Neural cell (in vitro differentiated cells): Measurements from ENCODE around the gene SDK1. TPM values are rescaled to one million over a fixed set of nuclear protein-coding genes. Genes with fewer than 3 reads are reported as not detected.

Source experiments
- H2AFZ ChIP-seq: fragments of 200-600, 300-800 bp; sonication (generic), shearing (Covaris generic); 2 replicates; pipeline ENCODE4 v1.6.0; 2014; ENCODE audit warnings: low read depth, mild to moderate bottlenecking, antibody characterized with exemption, low read length, moderate library complexity
- H3F3A ChIP-seq: fragments of 200-600 bp; shearing (Covaris generic); 2 replicates; pipeline ENCODE4 v1.6.1; 2016; ENCODE audit warnings: mild to moderate bottlenecking, moderate library complexity, mixed read lengths, antibody characterized with exemption, low read length; ENCODE audit not compliant: insufficient read depth, poor library complexity, severe bottlenecking
- H3K27ac ChIP-seq: fragments of 200-600, 300-800 bp; sonication (generic), shearing (Covaris generic); 2 replicates; pipeline ENCODE4 v1.5.1; 2014; ENCODE audit warnings: mild to moderate bottlenecking, low read length, moderate library complexity
- H3K27me3 ChIP-seq: fragments of 300-800, 200-600 bp; sonication (generic), shearing (Covaris generic); 2 replicates; pipeline ENCODE4 v1.6.0; 2014; ENCODE audit warnings: mild to moderate bottlenecking, low read depth, low read length, moderate library complexity; ENCODE audit not compliant: insufficient read depth
- H3K36me3 ChIP-seq: fragments of 300-800, 200-600 bp; sonication (generic), shearing (Covaris generic); 2 replicates; pipeline ENCODE4 v1.5.1; 2014; ENCODE audit warnings: mild to moderate bottlenecking, antibody characterized with exemption, low read length, moderate library complexity; ENCODE audit not compliant: insufficient read depth
- H3K4me2 ChIP-seq: fragments of 300-800, 200-600 bp; sonication (generic), shearing (Covaris generic); 2 replicates; pipeline ENCODE4 v1.6.0; 2014; ENCODE audit warnings: mild to moderate bottlenecking, low read length
- H3K4me3 ChIP-seq: fragments of 300-800, 200-600 bp; sonication (generic), shearing (Covaris generic); 2 replicates; pipeline ENCODE4 v1.5.1; 2014; ENCODE audit warnings: mild to moderate bottlenecking, low read length, moderate library complexity
- H3K79me2 ChIP-seq: fragments of 200-600 bp; shearing (Covaris generic); replicated peaks from 2 replicates; pipeline ENCODE4 v1.6.0; 2014; ENCODE audit warnings: mild to moderate bottlenecking, low read length, moderate library complexity; ENCODE audit not compliant: insufficient read depth
- H3K9ac ChIP-seq: fragments of 300-800, 200-600 bp; sonication (generic), shearing (Covaris generic); 2 replicates; pipeline ENCODE4 v1.6.1; 2016; ENCODE audit warnings: mild to moderate bottlenecking, low read length, mixed read lengths
- H3K9me2 ChIP-seq: fragments of 200-600 bp; shearing (Covaris generic); 2 replicates; pipeline ENCODE4 v1.6.1; 2016; ENCODE audit warnings: mild to moderate bottlenecking, low read length, mixed read lengths; ENCODE audit not compliant: insufficient read depth
- H3K9me3 ChIP-seq: fragments of 200-600, 300-800 bp; sonication (generic), shearing (Covaris generic); 2 replicates; pipeline ENCODE4 v1.6.1; 2016; ENCODE audit warnings: mild to moderate bottlenecking, mixed run types, low read length, moderate library complexity, mixed read lengths
- H4K20me1 ChIP-seq: fragments of 200-600 bp; shearing (Covaris generic); 2 replicates; pipeline ENCODE4 v1.6.1; 2016; ENCODE audit warnings: mild to moderate bottlenecking, mixed run types; ENCODE audit not compliant: insufficient read depth
- CTCF ChIP-seq: fragments of 450-650 bp; IDR thresholded peaks from 2 replicates; pipeline ENCODE4 v1.5.1; 2014; ENCODE audit warnings: antibody characterized with exemption, mild to moderate bottlenecking, moderate library complexity; ENCODE audit not compliant: poor library complexity, severe bottlenecking
- EP300 ChIP-seq: fragments of 450-650 bp; conservative IDR thresholded peaks from 2 replicates; pipeline ENCODE4 v1.6.1; 2014; ENCODE audit warnings: antibody characterized with exemption, mild to moderate bottlenecking, moderate library complexity; ENCODE audit not compliant: poor library complexity, severe bottlenecking
- EZH2 ChIP-seq: fragments of 200-600, 300-800 bp; shearing (Covaris generic), sonication (generic); IDR thresholded peaks from 2 replicates; pipeline ENCODE4 v1.6.1; 2014; ENCODE audit warnings: antibody characterized with exemption, low read length, borderline replicate concordance, mild to moderate bottlenecking; ENCODE audit not compliant: insufficient read depth, poor library complexity, severe bottlenecking
- MXI1 ChIP-seq: fragments of 450-650 bp; conservative IDR thresholded peaks from 2 replicates; pipeline ENCODE4 v1.6.1; 2014; ENCODE audit warnings: antibody characterized with exemption, mild to moderate bottlenecking; ENCODE audit not compliant: poor library complexity, severe bottlenecking
- POLR2AphosphoS5 ChIP-seq: IDR thresholded peaks from 2 replicates; pipeline ENCODE4 v1.6.1; 2012
- RAD21 ChIP-seq: fragments of 450-650 bp; conservative IDR thresholded peaks from 2 replicates; pipeline ENCODE4 v1.6.1; 2014; ENCODE audit warnings: antibody characterized with exemption, mild to moderate bottlenecking, moderate library complexity
- SMC3 ChIP-seq: fragments of 450-650 bp; conservative IDR thresholded peaks from 2 replicates; pipeline ENCODE4 v1.6.1; 2014; ENCODE audit warnings: antibody characterized with exemption, mild to moderate bottlenecking, moderate library complexity; ENCODE audit not compliant: poor library complexity
- TAF1 ChIP-seq: IDR thresholded peaks from 2 replicates; pipeline ENCODE4 v1.6.1; 2012; ENCODE audit warnings: low read depth
- polyA plus RNA-seq: library from polyadenylated mRNA; depleted of rRNA; stranded (reverse); fragments of >200 nt; gene quantifications from 2 replicates; pipeline ENCODE4 v1.2.3, GENCODE V29; 2014
- TF ChIP-seq, protein P1 (sequence below): IDR thresholded peaks from 2 replicates; pipeline ENCODE4 v1.6.1; 2012; ENCODE audit warnings: borderline replicate concordance

SDK1 gene
- polyA plus RNA-seq, 1 donor from 2014 or later, result 2.7 TPM

- no peak overlapping the region for H3K4me3 ChIP-seq
- TF ChIP-seq SMC3, result no peak
- no peak for TF ChIP-seq TAF1
- TF ChIP-seq RAD21, result no peak
- TF ChIP-seq, protein P1, sequence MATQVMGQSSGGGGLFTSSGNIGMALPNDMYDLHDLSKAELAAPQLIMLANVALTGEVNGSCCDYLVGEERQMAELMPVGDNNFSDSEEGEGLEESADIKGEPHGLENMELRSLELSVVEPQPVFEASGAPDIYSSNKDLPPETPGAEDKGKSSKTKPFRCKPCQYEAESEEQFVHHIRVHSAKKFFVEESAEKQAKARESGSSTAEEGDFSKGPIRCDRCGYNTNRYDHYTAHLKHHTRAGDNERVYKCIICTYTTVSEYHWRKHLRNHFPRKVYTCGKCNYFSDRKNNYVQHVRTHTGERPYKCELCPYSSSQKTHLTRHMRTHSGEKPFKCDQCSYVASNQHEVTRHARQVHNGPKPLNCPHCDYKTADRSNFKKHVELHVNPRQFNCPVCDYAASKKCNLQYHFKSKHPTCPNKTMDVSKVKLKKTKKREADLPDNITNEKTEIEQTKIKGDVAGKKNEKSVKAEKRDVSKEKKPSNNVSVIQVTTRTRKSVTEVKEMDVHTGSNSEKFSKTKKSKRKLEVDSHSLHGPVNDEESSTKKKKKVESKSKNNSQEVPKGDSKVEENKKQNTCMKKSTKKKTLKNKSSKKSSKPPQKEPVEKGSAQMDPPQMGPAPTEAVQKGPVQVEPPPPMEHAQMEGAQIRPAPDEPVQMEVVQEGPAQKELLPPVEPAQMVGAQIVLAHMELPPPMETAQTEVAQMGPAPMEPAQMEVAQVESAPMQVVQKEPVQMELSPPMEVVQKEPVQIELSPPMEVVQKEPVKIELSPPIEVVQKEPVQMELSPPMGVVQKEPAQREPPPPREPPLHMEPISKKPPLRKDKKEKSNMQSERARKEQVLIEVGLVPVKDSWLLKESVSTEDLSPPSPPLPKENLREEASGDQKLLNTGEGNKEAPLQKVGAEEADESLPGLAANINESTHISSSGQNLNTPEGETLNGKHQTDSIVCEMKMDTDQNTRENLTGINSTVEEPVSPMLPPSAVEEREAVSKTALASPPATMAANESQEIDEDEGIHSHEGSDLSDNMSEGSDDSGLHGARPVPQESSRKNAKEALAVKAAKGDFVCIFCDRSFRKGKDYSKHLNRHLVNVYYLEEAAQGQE, result no peak
- no peak for TF ChIP-seq EZH2
- no peak for TF ChIP-seq MXI1
- TF ChIP-seq EP300, result no peak
- no peak for TF ChIP-seq POLR2AphosphoS5
- TF ChIP-seq CTCF, result no peak
- no peaks in the 10 kb centered on the region for H3K36me3 ChIP-seq
- H3K27ac ChIP-seq, result no peak overlapping the region
- no peaks in the 10 kb centered on the region for H3K9me3 ChIP-seq
- no peaks in the 10 kb centered on the region for H3K9me2 ChIP-seq
- H4K20me1 ChIP-seq, result no peaks in the 10 kb centered on the region
- H2AFZ ChIP-seq, result no peak overlapping the region
- no peaks in the 10 kb centered on the region for H3F3A ChIP-seq
- no peak overlapping the region for H3K9ac ChIP-seq
- no peak overlapping the region for H3K4me2 ChIP-seq
- no peaks in the 10 kb centered on the region for H3K27me3 ChIP-seq
- H3K79me2 ChIP-seq, result no peaks in the 10 kb centered on the region
These were observed 674.3 kb downstream of the SDK1 start for GRCh38 chr7:3975371-3975770.

DNA sequence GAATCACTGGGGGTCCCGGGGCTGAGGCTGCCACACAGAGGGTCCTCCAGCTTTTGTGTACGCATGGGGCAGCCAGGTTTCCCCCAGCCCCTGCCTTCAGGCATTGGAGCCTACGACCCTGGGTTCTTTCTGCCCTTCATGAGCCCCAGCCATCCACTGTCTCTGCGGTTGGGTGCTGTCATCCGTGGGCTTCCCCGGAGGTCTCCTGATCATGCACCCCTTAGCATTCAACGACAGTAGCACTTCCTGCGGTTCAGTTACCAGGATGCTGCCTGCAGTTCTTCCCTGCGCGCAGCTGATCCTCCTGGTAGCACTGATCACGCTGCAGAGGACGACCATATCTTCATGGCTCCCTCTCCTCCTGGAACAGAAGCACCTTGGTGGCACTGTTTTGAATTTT, 676.3 kb downstream of the SDK1 start:
- TF ChIP-seq EP300 (no peak), EZH2 (no peak)
- TF ChIP-seq, protein P1, result no peak
- no peaks in the 10 kb centered on the region for H3K9me2 ChIP-seq
- no peaks in the 10 kb centered on the region for H3F3A ChIP-seq
- H3K27ac ChIP-seq, result no peak overlapping the region
- no peaks in the 10 kb centered on the region for H3K36me3 ChIP-seq
- no peaks in the 10 kb centered on the region for H3K79me2 ChIP-seq
- H3K9me3 ChIP-seq, result no peaks in the 10 kb centered on the region
- H4K20me1 ChIP-seq, result no peaks in the 10 kb centered on the region
- H2AFZ ChIP-seq, result no peak overlapping the region
- no peaks in the 10 kb centered on the region for H3K27me3 ChIP-seq
- no peak overlapping the region for H3K9ac ChIP-seq
- H3K4me3 ChIP-seq, result no peak overlapping the region
- H3K4me2 ChIP-seq, result no peak overlapping the region
